IPS-18c (cell line): ENCODE results near the gene WFDC10A.
"Not testable (repeated sequence)": the region's sequence is repeated elsewhere in the genome, so short reads cannot be mapped to it uniquely, and the experiment has no call there.

ENCODE experiments used
- H3K4me3 ChIP-seq: 2 replicates; pipeline ENCODE4 v1.7.0; 2013; ENCODE audit warnings: low read depth, mild to moderate bottlenecking, low read length, moderate library complexity; ENCODE audit not compliant: insufficient read depth
- H3K9me3 ChIP-seq: one replicate; pipeline ENCODE4 v1.6.1; 2013; ENCODE audit warnings: mild to moderate bottlenecking, low read length, moderate library complexity; ENCODE audit not compliant: control insufficient read depth, insufficient read depth

The WFDC10A gene

GRCh38 chr20:45629496-45630100 lies at the start of gene WFDC10A:
Gene WFDC10A (plus strand): TSS chr20:45629739. CDS start chr20:45629814, 75 bp downstream.
- Histone ChIP-seq H3K9me3 (no peaks in the 10 kb centered on the region), H3K4me3 (no peak within 1 kb of the TSS)

DNA sequence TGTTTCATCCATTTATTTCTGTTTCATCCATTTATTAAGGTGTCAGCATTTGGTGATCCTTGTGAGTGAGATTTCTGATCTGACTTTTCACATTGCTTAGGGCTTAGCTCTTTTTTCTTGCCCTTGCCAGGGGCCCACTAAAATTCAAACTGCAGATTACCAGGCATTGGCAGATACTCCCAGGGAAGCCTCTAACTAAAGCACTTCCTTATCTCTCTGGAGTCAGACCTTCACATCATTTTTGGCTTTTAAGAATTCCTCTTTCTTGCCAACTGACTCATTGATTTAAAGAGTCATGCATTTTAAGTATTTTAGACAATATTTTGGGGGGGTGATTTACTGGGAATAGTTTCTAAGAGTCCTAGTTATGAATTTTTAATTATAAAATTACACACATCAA lies 47.8 kb upstream of the WFDC10A start:
- Histone ChIP-seq H3K9me3 (peaks cover 3% of the 10 kb centered on the region), H3K4me3 (no peak overlapping the region)

GRCh38 chr20:45583502-45583901 lies 46.0 kb upstream of the WFDC10A start:
- Histone ChIP-seq H3K4me3 (no peak overlapping the region), H3K9me3 (peaks cover 3% of the 10 kb centered on the region)

GRCh38 chr20:45584294-45584693 lies 45.2 kb upstream of the WFDC10A start:
- H3K4me3 ChIP-seq: not testable (repeated sequence)

DNA sequence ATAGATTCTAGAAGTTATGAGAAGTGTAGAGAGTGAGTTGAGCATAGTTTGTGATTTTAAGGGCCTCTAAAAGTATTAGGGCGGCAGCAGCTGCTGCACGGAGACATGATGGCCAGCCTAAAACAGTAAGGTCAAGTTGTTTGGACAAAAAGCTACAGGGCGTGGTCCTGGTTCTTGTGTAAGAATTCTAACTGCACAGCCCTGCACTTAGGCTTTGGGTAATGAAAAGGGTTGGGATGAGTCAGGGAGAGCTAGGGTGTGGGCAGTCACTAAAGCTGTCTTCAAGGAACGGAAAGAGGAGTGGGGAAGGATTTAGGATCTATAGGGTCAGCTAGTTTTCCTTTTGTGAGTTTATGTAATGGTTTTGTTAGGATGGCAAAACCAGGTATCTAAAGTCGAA lies 43.6 kb upstream of the WFDC10A start:
- H3K9me3 ChIP-seq, H3K4me3 ChIP-seq: not testable (repeated sequence)

More at GRCh38 chr20:45584294-45584693, 45.2 kb upstream of the WFDC10A start:
- not testable (repeated sequence) for H3K9me3 ChIP-seq

- Histone ChIP-seq H3K4me3 (no peak overlapping the region), H3K9me3 (peaks cover 3% of the 10 kb centered on the region)
Measured at GRCh38 chr20:45588800-45589199, 40.7 kb upstream of the WFDC10A start.

DNA sequence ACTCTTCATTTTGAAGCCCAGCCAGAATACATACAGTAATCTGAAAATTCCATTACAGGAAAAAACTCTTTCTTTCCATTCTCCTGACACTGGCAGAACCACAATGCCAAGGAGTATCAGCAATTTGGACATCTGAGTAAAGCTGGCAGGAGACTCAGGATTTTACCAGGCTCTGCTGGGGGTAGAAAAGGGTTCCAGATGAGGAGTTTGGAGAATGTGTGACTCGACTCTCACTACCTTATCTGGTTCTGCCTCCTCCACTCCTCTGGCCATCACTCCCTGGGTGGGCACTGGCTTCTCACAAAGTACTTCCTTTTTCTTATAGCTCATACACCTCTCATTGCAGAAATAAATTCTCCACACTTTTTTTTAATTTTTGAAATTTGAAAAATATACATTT lies 39.8 kb upstream of the WFDC10A start:
- Histone ChIP-seq H3K4me3 (no peak overlapping the region), H3K9me3 (no peaks in the 10 kb centered on the region)

DNA sequence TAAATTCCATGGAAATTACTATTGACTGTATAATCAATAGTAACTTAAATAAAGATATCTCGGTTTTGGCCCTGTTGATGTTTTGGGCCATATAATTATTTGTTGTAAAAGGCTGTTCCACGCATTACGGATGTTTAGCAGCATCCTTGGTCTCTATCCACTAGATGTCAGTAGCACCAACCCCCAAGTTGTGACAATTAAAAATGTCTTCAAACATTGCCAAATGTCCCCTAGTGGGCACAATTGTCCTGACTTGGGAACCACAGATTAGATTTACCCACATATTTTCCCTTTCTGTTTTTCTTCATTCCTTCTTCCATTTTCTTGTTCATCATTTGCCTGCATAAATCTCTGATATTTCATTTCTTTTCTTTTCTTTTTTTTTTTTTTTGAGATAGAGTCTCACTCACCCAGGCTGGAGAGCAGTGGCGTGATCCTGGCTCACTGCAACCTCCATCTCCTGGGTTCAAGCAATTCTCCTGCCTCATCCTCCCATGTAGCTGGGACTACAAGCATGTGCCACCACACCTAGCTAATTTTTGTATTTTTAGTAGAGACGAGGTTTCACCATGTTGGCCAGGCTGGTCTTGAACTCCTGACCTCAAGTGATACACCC lies 36.9 kb upstream of the WFDC10A start:
- Histone ChIP-seq H3K4me3 (no peak overlapping the region), H3K9me3 (no peaks in the 10 kb centered on the region)

- no peak overlapping the region for H3K4me3 ChIP-seq
- no peaks in the 10 kb centered on the region for H3K9me3 ChIP-seq
Measured at GRCh38 chr20:45593498-45593897, 36.0 kb upstream of the WFDC10A start.

DNA sequence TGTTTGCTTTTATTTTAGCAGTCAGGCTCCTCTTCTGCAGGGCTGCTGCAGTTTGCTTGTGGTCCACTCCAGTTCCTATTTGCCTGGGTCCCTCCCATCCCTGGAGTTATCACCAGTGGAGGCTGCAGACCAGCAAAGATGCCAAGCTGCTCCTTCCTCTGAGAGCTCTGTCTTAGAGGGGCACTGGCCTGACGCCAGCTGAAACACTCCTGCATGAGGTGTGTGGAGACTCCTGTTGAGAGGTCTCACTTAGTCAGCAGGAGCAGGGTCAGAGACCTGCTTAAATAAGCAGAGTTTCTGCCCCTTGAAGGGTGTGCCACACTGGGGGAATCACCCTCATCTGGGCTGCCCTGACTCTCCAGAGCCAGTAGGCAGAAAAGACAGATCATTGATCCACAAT lies 34.3 kb upstream of the WFDC10A start:
- no peaks in the 10 kb centered on the region for H3K9me3 ChIP-seq
- H3K4me3 ChIP-seq: no peak overlapping the region

DNA sequence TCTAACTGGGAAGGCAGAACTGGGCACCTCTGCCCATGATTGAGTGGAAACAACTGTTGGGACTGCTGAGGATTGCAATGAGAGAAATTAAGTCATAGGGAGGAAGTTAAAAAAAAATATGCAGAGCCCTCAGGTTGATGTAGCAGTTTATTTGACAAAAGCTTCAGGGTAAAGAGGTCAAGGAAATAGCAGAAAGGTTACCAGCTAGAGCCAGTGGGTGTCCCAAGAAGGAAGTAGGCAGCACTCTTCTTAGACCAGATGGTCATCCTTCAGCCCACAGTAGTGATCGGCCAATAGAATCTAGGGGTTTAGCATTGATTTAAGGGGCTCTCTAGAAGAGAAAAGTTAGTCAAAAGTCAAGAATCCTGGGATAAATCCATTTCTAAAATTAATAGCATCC lies 21.7 kb upstream of the WFDC10A start:
- Histone ChIP-seq H3K4me3 (no peak overlapping the region), H3K9me3 (no peaks in the 10 kb centered on the region)

GRCh38 chr20:45611054-45611453 lies 18.5 kb upstream of the WFDC10A start:
- Histone ChIP-seq H3K4me3 (no peak overlapping the region), H3K9me3 (no peaks in the 10 kb centered on the region)

DNA sequence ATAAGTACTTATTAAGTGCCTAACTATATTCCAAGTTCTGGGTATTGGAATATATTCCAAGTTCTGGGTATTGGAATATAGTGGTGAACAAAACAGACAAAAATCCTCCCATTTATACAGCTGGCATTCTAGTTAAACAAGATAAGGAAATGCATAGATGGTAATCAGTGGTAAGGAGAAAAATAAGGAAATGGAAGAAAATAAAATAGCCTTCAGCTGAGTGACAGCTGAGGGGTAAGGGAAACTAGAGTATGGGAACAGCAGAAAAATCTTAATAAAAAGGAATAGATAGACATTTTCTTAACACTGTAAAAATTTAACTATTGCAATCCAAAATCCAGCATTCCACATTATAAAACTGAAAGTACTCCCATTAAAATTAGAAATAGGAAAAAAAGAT lies 17.2 kb upstream of the WFDC10A start:
- Histone ChIP-seq H3K9me3 (no peaks in the 10 kb centered on the region), H3K4me3 (no peak overlapping the region)

GRCh38 chr20:45617591-45617990 lies 11.9 kb upstream of the WFDC10A start:
- no peak overlapping the region for H3K4me3 ChIP-seq
- no peaks in the 10 kb centered on the region for H3K9me3 ChIP-seq

- no peak overlapping the region for H3K4me3 ChIP-seq
Measured at GRCh38 chr20:45621593-45621992, 7.9 kb upstream of the WFDC10A start.

GRCh38 chr20:45626540-45626939 lies 3.0 kb upstream of the WFDC10A start:
- Histone ChIP-seq H3K9me3 (no peaks in the 10 kb centered on the region), H3K4me3 (no peak overlapping the region)

More at GRCh38 chr20:45621593-45621992, 7.9 kb upstream of the WFDC10A start:
- H3K9me3 ChIP-seq: no peaks in the 10 kb centered on the region

GRCh38 chr20:45630371-45630770 lies 832 bp downstream of the WFDC10A start:
- H3K4me3 ChIP-seq: no peak overlapping the region

DNA sequence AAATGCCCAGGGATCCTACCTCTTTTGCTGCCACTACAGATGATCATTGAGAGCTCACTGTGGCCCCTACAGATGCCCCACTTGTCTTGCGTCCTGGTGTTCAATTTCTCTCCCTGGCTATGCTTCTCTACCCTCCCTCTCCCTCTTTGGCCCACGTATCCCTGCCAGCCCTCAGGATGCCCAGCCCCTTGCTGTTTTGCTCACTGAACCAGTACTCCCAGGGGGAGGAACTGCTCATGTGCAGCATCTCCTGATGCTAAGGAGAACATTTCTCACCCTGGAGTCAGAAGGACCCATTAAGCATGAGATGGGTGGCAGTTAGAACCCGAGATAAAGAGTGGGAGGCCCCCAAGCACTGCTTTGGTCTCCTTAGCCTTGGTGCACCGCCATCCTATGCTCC lies 1.6 kb downstream of the WFDC10A start, which contains the start of gene WFDC9:
Gene WFDC9, minus strand, starts transcription at position 101 of the 400 bp plus-strand sequence. CDS start 21,103 bp downstream, outside the sequence.
- no peak within 1 kb of the TSS for H3K4me3 ChIP-seq
- H3K9me3 ChIP-seq: no peaks in the 10 kb centered on the region

More at GRCh38 chr20:45630371-45630770, 832 bp downstream of the WFDC10A start:
- H3K9me3 ChIP-seq: no peaks in the 10 kb centered on the region

- H3K4me3 ChIP-seq: no peak overlapping the region
Measured at GRCh38 chr20:45636513-45636912, 7.0 kb downstream of the WFDC10A start.

More at GRCh38 chr20:45636513-45636912, 7.0 kb downstream of the WFDC10A start:
- H3K9me3 ChIP-seq: no peaks in the 10 kb centered on the region
